Nephron (organoid): ENCODE data around the gene SPATC1L.

ENCODE experiments used
- H3K27ac Mint-ChIP-seq, 3 experiments: 2 replicates each; pipeline ENCODE4 v1.8.0; 2020; ENCODE audit warnings: mixed read lengths in 3 of 3, mild to moderate bottlenecking in 2 of 3, moderate library complexity in 1 of 3
- H3K27me3 Mint-ChIP-seq: 2 replicates; pipeline ENCODE4 v1.8.0; 2021; ENCODE audit warnings: low read depth, mild to moderate bottlenecking, moderate library complexity, mixed read lengths
- H3K36me3 Mint-ChIP-seq: 2 replicates; pipeline ENCODE4 v1.8.0; 2020; ENCODE audit warnings: low read depth, mixed read lengths
- H3K4me1 Mint-ChIP-seq: 2 replicates; pipeline ENCODE4 v1.8.0; 2020; ENCODE audit warnings: mixed read lengths
- H3K4me3 Mint-ChIP-seq, 3 experiments: 2 replicates each; pipeline ENCODE4 v1.8.0; 2020; ENCODE audit warnings: mild to moderate bottlenecking in 3 of 3, mixed read lengths in 3 of 3, moderate library complexity in 2 of 3
- H3K9me3 Mint-ChIP-seq: 2 replicates; pipeline ENCODE4 v1.8.0; 2020; ENCODE audit warnings: mixed read lengths
- TF ChIP-seq, protein P1 (sequence below), 3 experiments: fragments of 200-600 bp; sonication (generic); IDR thresholded peaks; one replicate each; pipeline ENCODE4 v1.5.0; 2021; ENCODE audit warnings: antibody characterized with exemption in 3 of 3; ENCODE audit not compliant: unreplicated experiment in 3 of 3

SPATC1L gene

GRCh38 chr21:46183910-46184624 is at the start of gene SPATC1L:
Gene SPATC1L (minus strand): TSS chr21:46184459. CDS start chr21:46182816, 1,643 bp downstream.
- H3K4me1 Mint-ChIP-seq = peaks cover 25% of the 10 kb centered on the region
- H3K27me3 Mint-ChIP-seq = no peaks in the 10 kb centered on the region
- peaks cover 18% of the 10 kb centered on the region for H3K36me3 Mint-ChIP-seq
- peak within 1 kb of the TSS; percentile 90 to 95 (median 93) for H3K4me3 Mint-ChIP-seq
- H3K27ac Mint-ChIP-seq = peak within 1 kb of the TSS; percentile 97 to 99 (median 99)
- TF ChIP-seq, protein P1, sequence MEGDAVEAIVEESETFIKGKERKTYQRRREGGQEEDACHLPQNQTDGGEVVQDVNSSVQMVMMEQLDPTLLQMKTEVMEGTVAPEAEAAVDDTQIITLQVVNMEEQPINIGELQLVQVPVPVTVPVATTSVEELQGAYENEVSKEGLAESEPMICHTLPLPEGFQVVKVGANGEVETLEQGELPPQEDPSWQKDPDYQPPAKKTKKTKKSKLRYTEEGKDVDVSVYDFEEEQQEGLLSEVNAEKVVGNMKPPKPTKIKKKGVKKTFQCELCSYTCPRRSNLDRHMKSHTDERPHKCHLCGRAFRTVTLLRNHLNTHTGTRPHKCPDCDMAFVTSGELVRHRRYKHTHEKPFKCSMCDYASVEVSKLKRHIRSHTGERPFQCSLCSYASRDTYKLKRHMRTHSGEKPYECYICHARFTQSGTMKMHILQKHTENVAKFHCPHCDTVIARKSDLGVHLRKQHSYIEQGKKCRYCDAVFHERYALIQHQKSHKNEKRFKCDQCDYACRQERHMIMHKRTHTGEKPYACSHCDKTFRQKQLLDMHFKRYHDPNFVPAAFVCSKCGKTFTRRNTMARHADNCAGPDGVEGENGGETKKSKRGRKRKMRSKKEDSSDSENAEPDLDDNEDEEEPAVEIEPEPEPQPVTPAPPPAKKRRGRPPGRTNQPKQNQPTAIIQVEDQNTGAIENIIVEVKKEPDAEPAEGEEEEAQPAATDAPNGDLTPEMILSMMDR (IDR thresholded peaks at IDR 0.05; ENCODE audit: unreplicated experiment in 3 of 3) = no peak
- no peaks in the 10 kb centered on the region for H3K9me3 Mint-ChIP-seq

DNA sequence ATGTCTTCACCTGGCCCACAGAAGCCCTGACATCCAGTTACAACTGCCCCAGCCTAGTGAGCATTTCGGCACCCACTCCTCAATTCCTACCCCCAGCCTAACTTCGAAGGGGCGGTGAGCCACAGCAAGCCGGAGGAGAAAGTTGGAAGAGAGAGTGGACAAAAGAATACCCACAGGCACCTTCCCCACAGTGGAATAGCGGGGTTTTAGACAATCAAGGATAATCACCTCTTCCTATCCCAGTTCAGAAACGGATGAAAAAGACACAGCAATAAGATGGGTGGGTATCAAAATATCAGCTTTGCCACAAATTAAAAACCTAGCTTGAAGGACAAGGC is 45.6 kb upstream of the SPATC1L start:
- peaks cover 31% of the 10 kb centered on the region for H3K4me1 Mint-ChIP-seq
- peak overlapping the region; percentile 85 to 94 (median 93) for H3K4me3 Mint-ChIP-seq
- peak overlapping the region; percentile 18 to 75 (median 39) for H3K27ac Mint-ChIP-seq
- peaks cover 75% of the 10 kb centered on the region for H3K36me3 Mint-ChIP-seq
- no peaks in the 10 kb centered on the region for H3K27me3 Mint-ChIP-seq
- TF ChIP-seq, protein P1 (IDR thresholded peaks at IDR 0.05; ENCODE audit: unreplicated experiment in 3 of 3) = no peak
- H3K9me3 Mint-ChIP-seq = peaks cover 12% of the 10 kb centered on the region

DNA sequence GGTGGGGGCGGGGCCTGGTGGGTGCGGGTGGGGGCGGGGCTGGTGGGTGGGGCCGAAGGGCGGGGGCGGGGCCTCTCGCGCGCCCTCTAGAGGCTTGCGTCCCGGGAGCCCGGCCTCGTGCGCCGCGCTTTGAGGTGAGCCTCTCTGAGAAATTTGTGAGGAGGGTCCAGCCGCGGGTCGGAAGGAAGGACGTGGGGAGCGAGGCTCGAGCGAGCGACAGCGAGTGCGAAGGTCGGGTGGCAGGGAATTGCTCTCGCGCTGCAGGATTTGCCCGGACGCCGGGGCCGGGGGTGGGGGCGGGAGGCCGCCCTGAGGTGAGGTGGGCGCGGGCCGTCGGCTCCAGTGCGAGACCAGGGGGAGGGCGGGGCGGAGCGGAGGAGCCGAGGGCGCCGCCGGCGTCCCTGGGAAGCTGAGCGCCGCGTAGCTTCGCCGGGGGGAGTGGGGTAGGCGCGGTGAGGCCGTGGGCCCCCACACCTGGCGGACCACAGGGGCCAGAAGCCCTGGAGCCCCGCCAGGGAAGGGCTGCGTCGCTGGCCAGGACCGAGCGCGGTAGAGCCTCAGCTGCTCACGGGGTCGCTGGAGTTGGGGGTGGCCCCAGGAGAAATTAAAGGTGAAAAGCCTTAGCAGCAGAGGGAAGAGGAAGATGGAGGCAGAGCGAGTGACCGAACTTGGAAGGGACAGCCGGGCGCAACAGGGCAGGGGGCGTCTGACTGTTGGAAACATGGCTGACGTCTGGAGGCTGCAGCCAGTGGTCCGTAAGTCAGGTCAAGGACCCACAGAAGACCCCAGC is 45.1 kb upstream of the SPATC1L start:
- TF ChIP-seq, protein P1 (IDR thresholded peaks at IDR 0.05; ENCODE audit: unreplicated experiment in 3 of 3) = peak; percentile 38 to 60 (median 43)
- H3K4me1 Mint-ChIP-seq = peaks cover 33% of the 10 kb centered on the region
- peaks cover 12% of the 10 kb centered on the region for H3K9me3 Mint-ChIP-seq
- H3K4me3 Mint-ChIP-seq = peak overlapping the region; percentile 85 to 94 (median 93)
- peaks cover 2% of the 10 kb centered on the region for H3K27me3 Mint-ChIP-seq
- peaks cover 71% of the 10 kb centered on the region for H3K36me3 Mint-ChIP-seq
- H3K27ac Mint-ChIP-seq = peak overlapping the region; percentile 71 to 89 (median 76)

- peaks cover 67% of the 10 kb centered on the region for H3K36me3 Mint-ChIP-seq
- TF ChIP-seq, protein P1 (IDR thresholded peaks at IDR 0.05; ENCODE audit: unreplicated experiment in 3 of 3) = no peak
- peak within 1 kb of the TSS; percentile 71 to 89 (median 76) for H3K27ac Mint-ChIP-seq
- H3K4me3 Mint-ChIP-seq = peak within 1 kb of the TSS; percentile 91 to 94 (median 93)
- H3K4me1 Mint-ChIP-seq = peaks cover 37% of the 10 kb centered on the region
- peaks cover 7% of the 10 kb centered on the region for H3K27me3 Mint-ChIP-seq
- H3K9me3 Mint-ChIP-seq = peaks cover 12% of the 10 kb centered on the region
These were observed 44.2 kb upstream of the SPATC1L start, which contains the start of gene LSS for GRCh38 chr21:46228345-46229051. Gene LSS (minus strand): TSS chr21:46228774. CDS start chr21:46228745, 29 bp downstream.

DNA sequence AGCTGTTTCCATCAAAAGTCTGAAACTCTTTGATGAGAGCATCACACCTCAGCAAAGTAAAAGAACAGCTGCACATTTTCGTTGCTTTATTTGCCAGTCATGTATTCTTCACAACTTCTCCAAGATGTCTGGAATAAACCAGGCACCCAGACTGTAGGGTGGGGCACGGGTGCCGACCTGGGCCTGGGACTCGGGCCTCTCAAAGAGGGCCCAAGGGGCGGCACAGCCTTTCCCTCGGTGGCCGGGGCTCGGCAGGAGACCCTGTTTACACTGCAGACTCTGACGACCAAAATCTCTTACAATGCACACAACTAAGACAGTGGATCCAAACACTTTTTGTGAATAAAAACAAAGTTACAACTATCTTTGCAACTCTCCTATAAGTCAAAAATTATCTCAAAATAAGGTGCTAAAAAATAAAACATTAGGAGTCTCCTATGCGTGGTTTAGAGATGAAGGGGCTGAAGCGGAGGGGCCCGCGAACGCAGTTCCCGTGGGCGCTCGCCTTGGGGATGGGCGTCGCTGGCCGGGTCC is 43.6 kb upstream of the SPATC1L start:
- Mint-ChIP-seq H3K9me3 (peaks cover 12% of the 10 kb centered on the region), H3K36me3 (peaks cover 61% of the 10 kb centered on the region), H3K27ac (peak overlapping the region; percentile 60 to 68 (median 67)), H3K4me1 (peaks cover 37% of the 10 kb centered on the region), H3K4me3 (peak overlapping the region; percentile 84 to 91 (median 86)), H3K27me3 (peaks cover 7% of the 10 kb centered on the region)
- TF ChIP-seq, protein P1 (IDR thresholded peaks at IDR 0.05; ENCODE audit: unreplicated experiment in 3 of 3) = no peak
